Loucy (cell line): ENCODE measurements around the gene ZNF579.

ENCODE experiments used
- CTCF ChIP-seq: fragments of 200-600 bp; sonication (generic); conservative IDR thresholded peaks from 2 replicates; pipeline ENCODE4 v1.5.1; 2014; ENCODE audit warnings: mild to moderate bottlenecking, antibody characterized with exemption, low read length
- EZH2phosphoT487 ChIP-seq: fragments of 200-600 bp; IDR thresholded peaks from 2 replicates; pipeline ENCODE4 v1.6.1; 2018; ENCODE audit warnings: antibody characterized with exemption, mild to moderate bottlenecking, moderate library complexity, borderline replicate concordance

- no peak for TF ChIP-seq CTCF
- no peak for TF ChIP-seq EZH2phosphoT487
Measured at GRCh38 chr19:55585658-55586339, 5.2 kb upstream of the ZNF579 start.
